RWPE1 (cell line): Measurements from ENCODE around the gene MARVELD1.
A peak's percentile ranks its signal among the peaks of the same experiment; 100 is the strongest.
"Not testable (repeated sequence)": the region's sequence is repeated elsewhere in the genome, so short reads cannot be mapped to it uniquely, and the experiment has no call there.

Source experiments
- CTCF ChIA-PET: fragments of 350-600 bp; sonication (Branson Sonifier 250); formaldehyde crosslinking; extraction: SDS; loops from one replicate; lab custom pipeline; 2021; lab: Yijun Ruan, JAX
- POLR2A ChIA-PET: fragments of 400-600 bp; formaldehyde crosslinking; extraction: SDS; loops from one replicate; lab custom pipeline; 2020; ENCODE audit warnings: antibody characterized with exemption; ENCODE audit not compliant: low non-redundant PET; lab: Yijun Ruan, JAX
- DNase-seq: peaks from one replicate; pipeline ENCODE4 v3.0.0; 2012; ENCODE audit warnings: low spot score
- H3K27ac ChIP-seq: fragments of 450-650 bp; 2 replicates; pipeline ENCODE4 v1.5.1; 2017
- TF ChIP-seq, protein P1 (sequence below): fragments of 450-650 bp; conservative IDR thresholded peaks from 2 replicates; pipeline ENCODE4 v1.5.1; 2017; ENCODE audit warnings: low read depth, mild to moderate bottlenecking

MARVELD1 gene

DNA sequence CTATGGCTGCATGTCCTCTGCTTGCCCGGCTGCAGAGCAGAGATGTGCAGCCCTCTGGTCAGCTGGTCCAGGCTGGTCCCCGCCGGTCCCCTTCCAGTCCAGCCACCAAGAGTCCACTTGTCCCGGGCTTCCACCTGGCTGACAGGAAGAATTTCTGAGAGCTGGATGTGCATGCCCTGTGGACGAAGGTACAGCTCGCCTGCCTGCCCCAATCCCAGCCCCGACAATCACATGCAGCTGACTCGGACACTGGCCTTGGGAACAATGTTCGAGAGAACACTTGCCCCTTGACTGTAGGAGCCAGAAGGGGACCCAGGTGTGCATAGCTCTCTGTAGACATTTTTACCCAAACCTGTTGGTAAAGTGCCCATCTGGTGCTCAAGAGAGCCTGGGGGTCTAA is 38.3 kb upstream of the MARVELD1 start:
- ChIA-PET CTCF (interaction anchor here (3.1 kb wide), 1 partner anchor 34 kb away, joined by 16 read pairs; no protein-coding TSS in a partner anchor), POLR2A (no interaction called here)
- DNase-seq: no peak
- H3K27ac ChIP-seq: peak overlapping the region; percentile 65
- TF ChIP-seq, protein P1, sequence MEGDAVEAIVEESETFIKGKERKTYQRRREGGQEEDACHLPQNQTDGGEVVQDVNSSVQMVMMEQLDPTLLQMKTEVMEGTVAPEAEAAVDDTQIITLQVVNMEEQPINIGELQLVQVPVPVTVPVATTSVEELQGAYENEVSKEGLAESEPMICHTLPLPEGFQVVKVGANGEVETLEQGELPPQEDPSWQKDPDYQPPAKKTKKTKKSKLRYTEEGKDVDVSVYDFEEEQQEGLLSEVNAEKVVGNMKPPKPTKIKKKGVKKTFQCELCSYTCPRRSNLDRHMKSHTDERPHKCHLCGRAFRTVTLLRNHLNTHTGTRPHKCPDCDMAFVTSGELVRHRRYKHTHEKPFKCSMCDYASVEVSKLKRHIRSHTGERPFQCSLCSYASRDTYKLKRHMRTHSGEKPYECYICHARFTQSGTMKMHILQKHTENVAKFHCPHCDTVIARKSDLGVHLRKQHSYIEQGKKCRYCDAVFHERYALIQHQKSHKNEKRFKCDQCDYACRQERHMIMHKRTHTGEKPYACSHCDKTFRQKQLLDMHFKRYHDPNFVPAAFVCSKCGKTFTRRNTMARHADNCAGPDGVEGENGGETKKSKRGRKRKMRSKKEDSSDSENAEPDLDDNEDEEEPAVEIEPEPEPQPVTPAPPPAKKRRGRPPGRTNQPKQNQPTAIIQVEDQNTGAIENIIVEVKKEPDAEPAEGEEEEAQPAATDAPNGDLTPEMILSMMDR: no peak

DNA sequence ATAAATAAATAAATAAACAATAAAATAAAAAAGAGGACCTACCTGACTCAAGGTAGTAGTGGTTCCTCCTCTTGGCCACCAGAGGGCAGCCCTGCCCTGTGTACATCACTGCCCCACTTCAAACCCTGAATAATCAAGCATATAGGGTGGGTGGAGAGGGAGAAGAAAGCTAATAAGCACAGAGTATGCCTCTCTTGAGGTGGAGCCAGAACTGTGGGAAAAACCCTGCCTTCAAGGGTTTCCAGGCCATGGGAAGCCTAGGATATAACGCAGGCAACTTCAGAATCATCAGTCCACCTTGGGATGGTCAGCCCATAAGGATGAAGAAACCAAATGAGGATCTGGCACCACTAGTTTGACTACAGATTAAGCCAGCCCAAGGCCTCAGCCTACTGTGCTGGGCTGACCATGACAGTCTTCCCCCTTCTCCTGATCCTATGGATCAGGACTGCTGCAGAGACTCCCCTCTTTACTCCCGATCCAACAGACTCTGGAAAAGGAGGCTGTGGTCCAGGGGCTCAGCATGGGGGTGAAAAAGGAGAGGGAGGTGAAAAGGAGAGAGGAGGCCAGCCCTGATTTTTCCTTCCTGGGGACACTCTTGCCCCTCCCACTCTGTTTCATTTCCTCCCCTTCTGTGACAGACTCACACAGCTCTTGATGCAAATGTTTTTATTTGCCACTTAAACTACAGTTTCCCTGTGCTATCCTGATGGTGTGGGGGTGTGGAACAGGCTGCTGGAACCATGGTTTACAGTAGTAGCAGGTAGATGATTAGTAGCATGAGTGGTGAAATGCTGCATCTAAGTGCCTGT is 36.6 kb upstream of the MARVELD1 start:
- CTCF ChIA-PET: interaction anchor here (0.6 to 3.1 kb wide), 17 partner anchors 9 to 331 kb away, joined by 3 to 18 read pairs (median 4); partner anchors contain the start of gene AVPI1
- TF ChIP-seq, protein P1: peak; percentile 76
- peak overlapping the region; percentile 65 for H3K27ac ChIP-seq
- POLR2A ChIA-PET: no interaction called here
- peak; percentile 90 for DNase-seq

DNA sequence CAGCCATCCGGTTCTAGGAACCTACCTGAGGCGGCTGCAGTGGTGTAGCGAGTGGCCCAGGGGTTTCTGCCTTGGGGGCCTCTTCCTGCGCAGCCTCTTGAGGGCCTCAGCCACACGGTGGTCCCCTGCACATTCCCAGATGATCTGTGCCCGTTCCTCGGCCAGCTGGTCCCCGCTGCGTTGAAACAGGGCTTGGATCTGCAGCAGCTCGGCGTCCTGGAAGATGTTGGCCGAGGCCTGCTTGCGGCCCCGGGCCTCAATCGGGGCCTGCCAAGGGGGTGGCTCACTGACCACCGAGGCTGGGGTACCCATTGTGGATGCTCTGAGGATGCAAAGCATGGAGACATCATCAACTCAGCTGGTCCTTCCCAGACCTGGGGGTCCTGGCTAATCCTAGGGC is 33.9 kb upstream of the MARVELD1 start:
- TF ChIP-seq, protein P1: no peak
- ChIA-PET CTCF (interaction anchor here (0.6 to 0.9 kb wide), 2 partner anchors 35 to 219 kb away, joined by 4 read pairs; no protein-coding TSS in a partner anchor), POLR2A (interaction anchor here (0.7 kb wide), 1 partner anchor 109 kb away, joined by 9 read pairs; no protein-coding TSS in a partner anchor)
- peak overlapping the region; percentile 65 for H3K27ac ChIP-seq
- DNase-seq: no peak

DNA sequence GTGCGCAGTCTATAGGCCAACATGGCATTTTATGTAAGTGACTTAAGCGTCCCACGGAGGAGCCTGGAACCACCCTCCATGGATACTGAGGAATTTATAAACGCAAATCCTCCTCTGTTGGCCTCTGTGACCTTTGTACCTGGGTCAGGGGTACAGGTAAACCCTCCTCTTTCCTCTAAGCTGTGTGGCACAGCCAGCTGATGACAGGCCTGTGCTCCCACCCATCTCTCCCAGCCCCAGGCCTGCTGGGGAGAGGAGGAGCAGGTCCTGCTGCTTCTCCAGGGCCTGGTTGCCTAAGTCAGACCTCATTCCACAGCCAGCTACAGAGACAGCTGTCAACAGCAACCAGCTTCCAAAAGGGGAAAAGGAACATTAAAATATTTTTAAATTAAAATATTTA is 31.5 kb upstream of the MARVELD1 start:
- ChIA-PET POLR2A (no interaction called here), CTCF (interaction anchor here (0.9 to 1.0 kb wide), 2 partner anchors 34 to 48 kb away, joined by 3 read pairs; no protein-coding TSS in a partner anchor)
- peak overlapping the region; percentile 64 for H3K27ac ChIP-seq
- TF ChIP-seq, protein P1: no peak
- no peak for DNase-seq

DNA sequence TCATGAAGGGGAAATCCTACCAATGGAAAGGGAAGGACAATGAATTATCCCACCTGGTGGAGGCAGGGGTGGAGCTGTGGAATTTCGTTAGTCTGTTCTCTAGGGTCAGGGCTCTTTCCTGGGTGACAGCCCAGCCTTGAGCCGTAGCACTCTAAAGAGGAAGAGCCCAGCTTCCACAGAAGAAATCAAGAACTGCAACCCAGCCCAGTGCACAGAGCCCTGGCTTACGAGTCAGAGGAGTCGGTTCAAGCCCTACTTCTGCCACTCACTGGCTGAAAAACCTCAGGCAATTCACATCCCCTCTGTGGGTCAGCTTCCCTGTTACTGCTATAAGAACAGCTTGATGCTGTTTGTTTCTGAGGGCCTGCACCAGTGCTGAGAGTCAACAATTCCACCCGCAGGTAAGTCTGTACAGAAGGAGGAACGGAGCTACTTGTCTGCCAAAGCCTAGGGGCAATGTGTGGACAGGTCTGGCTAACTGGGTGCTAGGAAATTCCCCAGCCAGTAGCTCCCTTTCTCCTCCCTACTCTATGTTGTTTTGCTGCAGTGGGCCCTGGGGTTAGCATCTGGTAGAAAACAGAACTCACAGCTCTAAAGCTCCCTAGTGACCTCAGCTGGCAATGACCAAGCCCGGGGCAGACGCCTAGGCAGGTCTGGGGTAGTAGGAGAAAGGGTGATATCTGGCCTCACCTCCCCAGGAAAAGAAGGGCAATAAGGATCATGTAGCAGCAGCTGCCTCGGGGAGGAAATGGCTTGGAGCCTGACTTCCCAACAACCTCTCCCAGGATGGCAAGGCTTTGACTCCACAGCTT is 29.8 kb upstream of the MARVELD1 start:
- no peak for DNase-seq
- ChIA-PET POLR2A (interaction anchor here (0.6 to 1.2 kb wide), 6 partner anchors 21 to 223 kb away, joined by 3 to 7 read pairs (median 4); partner anchors contain the start of gene MARVELD1), CTCF (interaction anchor here (0.6 to 1.3 kb wide), 5 partner anchors 18 to 48 kb away, joined by 3 to 7 read pairs (median 6); partner anchors contain the start of gene MARVELD1)

DNA sequence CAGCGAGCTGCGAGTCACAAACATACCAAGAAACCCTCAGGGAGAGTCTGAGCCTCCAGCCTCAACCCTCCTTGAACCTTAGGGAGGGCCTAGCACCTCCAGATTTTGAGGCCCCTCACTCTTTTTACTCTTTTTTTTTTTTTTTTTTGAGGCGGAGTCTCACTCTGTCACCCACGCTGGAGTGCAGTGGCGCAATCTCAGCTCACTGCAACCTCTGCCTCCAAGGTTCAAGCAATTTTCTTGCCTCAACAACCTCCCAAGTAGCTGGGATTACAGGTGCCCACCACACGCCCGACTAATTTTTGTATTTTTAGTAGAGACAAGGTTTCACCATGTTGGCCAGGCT is 29.2 kb upstream of the MARVELD1 start:
- peak overlapping the region; percentile 91 for H3K27ac ChIP-seq
- not testable (repeated sequence) for DNase-seq
- ChIA-PET CTCF (interaction anchor here (0.8 to 1.3 kb wide), 4 partner anchors 17 to 47 kb away, joined by 3 to 7 read pairs (median 6); partner anchors contain the start of gene MARVELD1), POLR2A (interaction anchor here (0.6 to 1.2 kb wide), 3 partner anchors 22 to 35 kb away, joined by 3 to 7 read pairs (median 6); partner anchors contain the start of gene MARVELD1)

More for the DNA sequence above, 29.8 kb upstream of the MARVELD1 start:
- TF ChIP-seq, protein P1: no peak
- H3K27ac ChIP-seq: peak overlapping the region; percentile 91
